ENCODE measurements around the gene TOB1.

Gene TOB1

DNA sequence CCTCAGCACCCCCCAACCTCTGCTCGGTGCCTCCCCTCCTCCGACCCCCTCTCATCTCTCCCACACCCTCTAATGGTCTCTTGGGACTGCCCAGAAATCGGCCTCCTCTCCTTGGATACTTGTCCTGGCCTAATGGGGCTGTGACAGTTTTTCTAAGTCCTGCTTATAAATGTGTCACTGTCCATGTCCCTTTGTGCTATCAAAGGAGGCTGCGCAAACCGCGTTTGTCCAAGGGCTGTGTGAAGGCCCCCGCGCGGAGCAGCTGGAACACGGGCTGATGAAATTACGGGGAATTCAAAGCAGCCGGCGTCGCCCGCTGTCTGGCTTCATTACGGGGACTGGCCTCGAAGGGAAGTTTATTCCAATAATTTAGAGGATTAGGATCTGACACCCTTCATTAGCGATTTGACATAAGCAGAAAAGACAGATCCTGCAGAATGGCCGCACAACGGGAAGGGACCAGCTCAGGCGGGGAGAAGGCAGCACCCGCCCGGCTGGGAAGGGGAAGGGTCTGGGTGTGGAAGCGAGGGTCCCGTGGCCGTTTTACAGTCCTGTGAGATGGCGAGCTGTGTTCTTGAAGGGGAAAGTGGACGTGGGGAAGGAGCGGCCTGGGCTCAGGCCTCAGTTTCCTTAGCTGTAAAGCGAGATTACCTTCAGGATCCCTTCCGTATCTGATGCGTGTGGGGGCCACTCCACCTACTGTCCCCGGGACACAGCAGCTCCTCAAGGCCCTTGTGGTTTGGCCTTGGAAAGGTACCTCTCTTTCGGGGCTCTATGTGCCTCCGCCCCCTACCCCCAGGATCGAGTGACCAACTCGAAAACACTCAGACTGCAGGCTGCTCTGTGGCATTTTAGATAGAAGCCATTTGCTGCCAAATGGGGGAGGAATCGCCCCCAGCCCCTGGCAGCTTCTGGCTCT lies 32.4 kb downstream of the TOB1 start:
- Histone ChIP-seq H3K36me3 (ENCODE audit: control insufficient read depth in 4 of 4, insufficient read depth in 4 of 4, low read length in 3 of 4) (no peaks in the 10 kb centered on the region), H3K27ac (ENCODE audit: insufficient read depth in 1 of 2, low read depth in 1 of 2, low read length in 2 of 2, poor library complexity in 1 of 2, severe bottlenecking in 2 of 2) (no peak overlapping the region), H3K4me3 (ENCODE audit: control insufficient read depth in 1 of 7, extremely low read depth in 1 of 7, insufficient read depth in 4 of 7, low read depth in 2 of 7, low read length in 6 of 7) (no peak overlapping the region), H3K9me3 (ENCODE audit: control extremely low read depth in 1 of 5, control insufficient read depth in 4 of 5, insufficient read depth in 2 of 5, low read depth in 1 of 5, low read length in 4 of 5) (no peaks in the 10 kb centered on the region), H3K27me3 (replicated peaks in 2 of 5; ENCODE audit: control insufficient read depth in 4 of 5, insufficient read depth in 5 of 5, low read length in 4 of 5) (no peaks in the 10 kb centered on the region), H3K4me1 (ENCODE audit: control extremely low read depth in 1 of 4, control insufficient read depth in 4 of 4, insufficient read depth in 4 of 4, low read length in 3 of 4) (peaks cover 0 to 50% (median 41%) of the 10 kb centered on the region in 4 experiments)
- no peak for DNase-seq
- CTCF ChIA-PET = interaction anchor here (0.8 to 7.9 kb wide), 7 partner anchors 10 to 123 kb away, joined by 3 to 37 read pairs (median 3); no protein-coding TSS in a partner anchor
- 98% methylated on average over 38 of the region's 38 CpGs for WGBS (ENCODE audit: insufficient coverage)
- POLR2A ChIA-PET = no interaction called here

GRCh38 chr17:50832864-50833381 lies 33.2 kb downstream of the TOB1 start:
- H3K9me3 ChIP-seq (ENCODE audit: control extremely low read depth in 1 of 5, control insufficient read depth in 4 of 5, insufficient read depth in 2 of 5, low read depth in 1 of 5, low read length in 4 of 5) = no peaks in the 10 kb centered on the region
- ChIA-PET POLR2A (no interaction called here), CTCF (interaction anchor here (0.7 to 7.9 kb wide), 6 partner anchors 9 to 124 kb away, joined by 3 to 37 read pairs (median 3); no protein-coding TSS in a partner anchor)
- H3K36me3 ChIP-seq (ENCODE audit: control insufficient read depth in 4 of 4, insufficient read depth in 4 of 4, low read length in 3 of 4) = no peaks in the 10 kb centered on the region
- no peak for DNase-seq
- H3K27me3 ChIP-seq (replicated peaks in 2 of 5; ENCODE audit: control insufficient read depth in 4 of 5, insufficient read depth in 5 of 5, low read length in 4 of 5) = no peaks in the 10 kb centered on the region
- peaks cover 0 to 59% (median 48%) of the 10 kb centered on the region in 4 experiments for H3K4me1 ChIP-seq (ENCODE audit: control extremely low read depth in 1 of 4, control insufficient read depth in 4 of 4, insufficient read depth in 4 of 4, low read length in 3 of 4)
- no peak overlapping the region for H3K27ac ChIP-seq (ENCODE audit: insufficient read depth in 1 of 2, low read depth in 1 of 2, low read length in 2 of 2, poor library complexity in 1 of 2, severe bottlenecking in 2 of 2)
- 98% methylated on average over 10 of the region's 13 CpGs for WGBS (ENCODE audit: insufficient coverage)
- H3K4me3 ChIP-seq (ENCODE audit: control insufficient read depth in 1 of 7, extremely low read depth in 1 of 7, insufficient read depth in 4 of 7, low read depth in 2 of 7, low read length in 6 of 7) = no peak overlapping the region

- Histone ChIP-seq H3K4me1 (ENCODE audit: control extremely low read depth in 1 of 4, control insufficient read depth in 4 of 4, insufficient read depth in 4 of 4, low read length in 3 of 4) (peaks cover 0 to 59% (median 48%) of the 10 kb centered on the region in 4 experiments), H3K27me3 (replicated peaks in 2 of 5; ENCODE audit: control insufficient read depth in 4 of 5, insufficient read depth in 5 of 5, low read length in 4 of 5) (no peaks in the 10 kb centered on the region), H3K27ac (ENCODE audit: insufficient read depth in 1 of 2, low read depth in 1 of 2, low read length in 2 of 2, poor library complexity in 1 of 2, severe bottlenecking in 2 of 2) (no peak overlapping the region), H3K4me3 (ENCODE audit: control insufficient read depth in 1 of 7, extremely low read depth in 1 of 7, insufficient read depth in 4 of 7, low read depth in 2 of 7, low read length in 6 of 7) (no peak overlapping the region), H3K9me3 (ENCODE audit: control extremely low read depth in 1 of 5, control insufficient read depth in 4 of 5, insufficient read depth in 2 of 5, low read depth in 1 of 5, low read length in 4 of 5) (no peaks in the 10 kb centered on the region), H3K36me3 (ENCODE audit: control insufficient read depth in 4 of 4, insufficient read depth in 4 of 4, low read length in 3 of 4) (no peaks in the 10 kb centered on the region)
- WGBS (ENCODE audit: insufficient coverage) = 96% methylated on average over 7 of the region's 12 CpGs
- CTCF ChIA-PET = interaction anchor here (0.7 to 7.9 kb wide), 6 partner anchors 10 to 124 kb away, joined by 3 to 37 read pairs (median 6); no protein-coding TSS in a partner anchor
- no peak for DNase-seq
- POLR2A ChIA-PET = no interaction called here
Observed at GRCh38 chr17:50832267-50832863, 33.8 kb downstream of the TOB1 start.

DNA sequence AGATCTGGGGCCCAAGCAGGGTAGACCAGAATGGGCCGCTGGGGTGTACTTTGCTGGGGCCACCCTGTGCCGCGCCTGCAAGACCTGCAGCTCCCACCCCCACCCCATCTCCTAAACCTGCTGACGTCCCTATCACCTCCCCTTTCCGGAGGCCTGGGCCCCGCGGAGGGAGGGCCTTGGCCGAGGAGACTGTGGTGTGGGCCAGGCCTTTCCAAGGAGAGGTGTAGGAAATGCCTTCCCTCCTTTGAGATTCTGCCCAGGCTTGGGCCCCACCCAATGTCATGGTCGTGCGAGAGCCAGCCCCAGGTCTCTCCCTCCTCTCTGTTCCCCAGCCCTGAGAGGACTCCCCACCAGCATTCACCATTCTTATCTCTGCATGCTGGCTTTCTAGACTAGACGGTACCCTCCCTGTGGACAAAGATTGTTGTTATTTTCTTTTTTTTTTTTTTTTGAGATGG lies 34.7 kb downstream of the TOB1 start:
- H3K27ac ChIP-seq (ENCODE audit: insufficient read depth in 1 of 2, low read depth in 1 of 2, low read length in 2 of 2, poor library complexity in 1 of 2, severe bottlenecking in 2 of 2) = no peak overlapping the region
- WGBS (ENCODE audit: insufficient coverage) = 16% methylated on average over 5 of the region's 11 CpGs
- H3K36me3 ChIP-seq (ENCODE audit: control insufficient read depth in 4 of 4, insufficient read depth in 4 of 4, low read length in 3 of 4) = no peaks in the 10 kb centered on the region
- peak overlapping the region in 2 of 7 experiments; percentile 25 to 29 for H3K4me3 ChIP-seq (ENCODE audit: control insufficient read depth in 1 of 7, extremely low read depth in 1 of 7, insufficient read depth in 4 of 7, low read depth in 2 of 7, low read length in 6 of 7)
- POLR2A ChIA-PET = no interaction called here
- peak in 2 of 3 donors; percentile 47 to 59 for DNase-seq
- CTCF ChIA-PET = interaction anchor here (2.6 to 7.9 kb wide), 4 partner anchors 10 to 47 kb away, joined by 8 to 58 read pairs (median 25); no protein-coding TSS in a partner anchor
- no peaks in the 10 kb centered on the region for H3K9me3 ChIP-seq (ENCODE audit: control extremely low read depth in 1 of 5, control insufficient read depth in 4 of 5, insufficient read depth in 2 of 5, low read depth in 1 of 5, low read length in 4 of 5)
- peaks cover 0 to 59% (median 48%) of the 10 kb centered on the region in 4 experiments for H3K4me1 ChIP-seq (ENCODE audit: control extremely low read depth in 1 of 4, control insufficient read depth in 4 of 4, insufficient read depth in 4 of 4, low read length in 3 of 4)
- no peaks in the 10 kb centered on the region for H3K27me3 ChIP-seq (replicated peaks in 2 of 5; ENCODE audit: control insufficient read depth in 4 of 5, insufficient read depth in 5 of 5, low read length in 4 of 5)

DNA sequence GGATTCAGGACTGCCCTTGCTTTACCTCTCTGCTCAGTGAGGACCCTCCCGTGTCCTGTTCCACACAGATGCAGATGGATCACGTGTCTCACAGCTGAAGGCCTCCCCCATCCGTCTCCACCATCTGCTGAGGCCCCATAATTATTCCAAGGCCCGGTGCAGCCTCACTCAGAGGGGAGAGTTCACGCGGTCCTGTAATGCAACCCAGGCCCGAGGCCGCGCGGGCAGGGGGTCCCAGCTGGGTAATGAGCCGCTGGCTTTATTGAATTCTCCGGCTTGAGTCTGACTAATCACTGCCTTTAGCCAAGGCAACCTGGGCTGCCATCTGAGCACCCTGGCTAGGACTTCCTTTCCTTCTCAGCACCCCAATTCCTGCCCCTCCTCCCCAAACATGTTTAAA lies 35.2 kb downstream of the TOB1 start:
- Histone ChIP-seq H3K36me3 (ENCODE audit: control insufficient read depth in 4 of 4, insufficient read depth in 4 of 4, low read length in 3 of 4) (no peaks in the 10 kb centered on the region), H3K4me1 (ENCODE audit: control extremely low read depth in 1 of 4, control insufficient read depth in 4 of 4, insufficient read depth in 4 of 4, low read length in 3 of 4) (peaks cover 0 to 59% (median 48%) of the 10 kb centered on the region in 4 experiments), H3K27ac (ENCODE audit: insufficient read depth in 1 of 2, low read depth in 1 of 2, low read length in 2 of 2, poor library complexity in 1 of 2, severe bottlenecking in 2 of 2) (no peak overlapping the region), H3K9me3 (ENCODE audit: control extremely low read depth in 1 of 5, control insufficient read depth in 4 of 5, insufficient read depth in 2 of 5, low read depth in 1 of 5, low read length in 4 of 5) (no peaks in the 10 kb centered on the region), H3K27me3 (replicated peaks in 2 of 5; ENCODE audit: control insufficient read depth in 4 of 5, insufficient read depth in 5 of 5, low read length in 4 of 5) (no peaks in the 10 kb centered on the region), H3K4me3 (ENCODE audit: control insufficient read depth in 1 of 7, extremely low read depth in 1 of 7, insufficient read depth in 4 of 7, low read depth in 2 of 7, low read length in 6 of 7) (peak overlapping the region in 1 of 7 experiments; percentile 25)
- peak in 1 of 3 donors; percentile 17 for DNase-seq
- CTCF ChIA-PET = interaction anchor here (1.4 to 7.9 kb wide), 7 partner anchors 9 to 68 kb away, joined by 5 to 58 read pairs (median 9); no protein-coding TSS in a partner anchor
- POLR2A ChIA-PET = no interaction called here
- WGBS (ENCODE audit: insufficient coverage) = 90% methylated on average over 12 of the region's 12 CpGs

- Histone ChIP-seq H3K4me1 (ENCODE audit: control extremely low read depth in 1 of 4, control insufficient read depth in 4 of 4, insufficient read depth in 4 of 4, low read length in 3 of 4) (peaks cover 0 to 57% (median 46%) of the 10 kb centered on the region in 4 experiments), H3K4me3 (ENCODE audit: control insufficient read depth in 1 of 7, extremely low read depth in 1 of 7, insufficient read depth in 4 of 7, low read depth in 2 of 7, low read length in 6 of 7) (no peak overlapping the region), H3K9me3 (ENCODE audit: control extremely low read depth in 1 of 5, control insufficient read depth in 4 of 5, insufficient read depth in 2 of 5, low read depth in 1 of 5, low read length in 4 of 5) (no peaks in the 10 kb centered on the region), H3K36me3 (ENCODE audit: control insufficient read depth in 4 of 4, insufficient read depth in 4 of 4, low read length in 3 of 4) (no peaks in the 10 kb centered on the region), H3K27ac (ENCODE audit: insufficient read depth in 1 of 2, low read depth in 1 of 2, low read length in 2 of 2, poor library complexity in 1 of 2, severe bottlenecking in 2 of 2) (no peak overlapping the region), H3K27me3 (replicated peaks in 2 of 5; ENCODE audit: control insufficient read depth in 4 of 5, insufficient read depth in 5 of 5, low read length in 4 of 5) (no peaks in the 10 kb centered on the region)
- POLR2A ChIA-PET = interaction anchor here (0.6 to 1.4 kb wide), 2 partner anchors 35 to 66 kb away, joined by 3 to 7 read pairs; partner anchors contain the start of gene TOB1
- no peak for DNase-seq
- 90% methylated on average over 4 of the region's 5 CpGs for WGBS (ENCODE audit: insufficient coverage)
- CTCF ChIA-PET = interaction anchor here (1.4 to 7.9 kb wide), 7 partner anchors 9 to 67 kb away, joined by 5 to 58 read pairs (median 9); no protein-coding TSS in a partner anchor
Observed at GRCh38 chr17:50830352-50830751, 35.8 kb downstream of the TOB1 start.

Measured in common myeloid progenitor, CD34-positive (primary cell).